T-helper 9 cell (primary cell): ENCODE data around the gene EHBP1.

Experiments
- DNase-seq: peaks from one replicate; pipeline ENCODE4 v3.0.0-alpha.2; 2020
- total RNA-seq, 2 donors: gene quantifications; one replicate each; lab custom pipeline; 2026; lab: John Stamatoyannopoulos, UW

The EHBP1 gene
- total RNA-seq: 20.3 to 23.9 reads per million in 2 donors

DNA sequence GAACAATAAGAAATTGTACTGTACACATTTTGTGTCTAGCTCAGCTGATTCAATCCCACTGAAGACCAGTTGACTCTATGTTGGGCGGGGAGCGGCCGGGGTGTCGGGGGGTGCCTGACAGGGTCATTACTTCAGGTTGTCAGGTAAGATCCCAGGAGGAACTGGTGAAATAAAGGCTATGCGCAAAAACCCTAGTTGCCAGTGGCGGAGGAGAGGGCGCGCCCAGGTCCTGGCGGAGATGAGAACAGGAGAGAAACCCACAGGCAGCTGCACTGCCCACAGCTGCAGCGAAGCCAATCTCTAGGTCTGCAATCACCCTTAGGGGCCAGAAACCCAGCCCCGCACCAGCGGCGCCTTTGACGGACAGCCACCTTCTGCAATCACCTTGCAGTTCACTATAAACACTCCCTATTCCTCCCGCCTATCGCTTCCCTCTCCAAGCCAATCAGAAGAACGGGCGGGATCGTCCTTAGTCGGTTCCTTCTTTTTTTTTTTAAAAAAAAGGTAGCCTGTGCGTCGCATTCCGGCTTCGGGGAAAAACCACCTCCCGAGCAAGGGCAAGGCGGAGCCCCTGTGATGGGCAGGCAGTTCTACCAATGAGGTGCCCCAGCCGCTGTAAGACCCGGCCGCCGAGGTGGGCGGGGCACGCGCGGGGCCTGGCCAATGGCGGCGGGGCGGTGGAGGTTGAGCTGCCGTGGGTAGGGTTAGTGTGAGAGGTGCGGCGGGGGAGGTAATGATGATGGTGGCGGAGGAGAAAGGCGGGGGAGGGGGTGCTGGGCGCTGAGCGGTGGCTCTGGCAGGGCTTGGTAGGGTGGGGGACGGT lies at the start of gene EHBP1:
EHBP1 (plus strand) TSS at position 707 of the 823 bp plus-strand sequence. CDS start 1,479 bp downstream, outside the sequence.
- DNase-seq: peak; percentile 96

DNA sequence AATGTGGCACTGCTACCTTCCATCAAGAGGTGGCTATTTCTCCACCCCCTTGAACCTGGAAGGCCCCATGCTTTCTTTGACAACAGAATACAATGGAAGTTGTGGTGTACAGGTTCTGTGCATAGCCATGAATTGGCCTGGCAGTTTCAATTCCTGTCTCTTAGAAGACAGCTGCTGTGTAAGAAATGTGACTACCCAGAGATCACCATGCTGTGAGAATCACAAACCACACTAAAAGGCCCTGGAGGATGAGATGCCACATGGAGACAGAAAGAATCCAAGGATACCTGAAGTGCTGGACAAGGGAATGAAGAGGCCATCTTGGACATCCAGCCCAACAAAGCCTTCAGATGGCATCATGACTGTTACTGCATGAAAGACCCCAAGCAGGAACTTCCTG lies 47.7 kb upstream of the EHBP1 start:
- no peak for DNase-seq

DNA sequence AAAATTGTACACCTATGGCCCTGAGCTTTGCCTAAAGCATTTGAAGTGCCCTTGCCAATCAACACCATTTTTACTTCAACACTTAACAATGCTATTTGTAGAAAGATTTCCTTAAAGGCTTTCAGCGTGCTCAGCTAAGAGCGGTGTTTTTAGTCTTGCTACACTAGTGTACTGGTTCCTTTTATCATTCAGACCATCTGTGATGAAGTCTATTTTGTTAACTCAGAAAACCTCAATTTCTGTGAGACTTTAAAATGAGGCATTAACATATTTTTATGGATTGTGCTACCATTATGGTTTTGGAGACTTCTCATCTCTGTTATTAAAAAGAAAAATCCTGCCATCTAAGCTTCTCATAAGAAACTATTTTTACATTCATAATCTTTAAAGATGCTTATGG lies 46.6 kb upstream of the EHBP1 start:
- no peak for DNase-seq

DNA sequence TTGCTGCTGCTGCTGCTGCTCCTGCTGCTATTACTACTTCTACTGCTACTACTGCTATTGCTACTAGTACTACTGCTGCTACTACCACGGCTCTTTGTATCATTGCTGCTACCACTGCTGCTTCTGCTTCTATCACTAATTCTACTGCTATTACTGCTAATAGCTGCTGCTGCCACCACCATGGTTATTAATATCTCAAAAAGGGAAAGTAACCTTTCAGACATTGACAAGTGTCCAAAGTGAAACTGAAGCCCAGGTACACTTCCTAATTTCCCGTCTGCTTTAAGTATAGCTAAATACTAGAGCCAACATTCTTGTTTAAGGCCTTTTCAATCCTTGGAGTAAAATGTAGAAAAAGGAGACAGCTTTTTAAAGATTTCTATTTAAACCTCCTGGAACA lies 45.4 kb upstream of the EHBP1 start:
- DNase-seq: no peak

DNA sequence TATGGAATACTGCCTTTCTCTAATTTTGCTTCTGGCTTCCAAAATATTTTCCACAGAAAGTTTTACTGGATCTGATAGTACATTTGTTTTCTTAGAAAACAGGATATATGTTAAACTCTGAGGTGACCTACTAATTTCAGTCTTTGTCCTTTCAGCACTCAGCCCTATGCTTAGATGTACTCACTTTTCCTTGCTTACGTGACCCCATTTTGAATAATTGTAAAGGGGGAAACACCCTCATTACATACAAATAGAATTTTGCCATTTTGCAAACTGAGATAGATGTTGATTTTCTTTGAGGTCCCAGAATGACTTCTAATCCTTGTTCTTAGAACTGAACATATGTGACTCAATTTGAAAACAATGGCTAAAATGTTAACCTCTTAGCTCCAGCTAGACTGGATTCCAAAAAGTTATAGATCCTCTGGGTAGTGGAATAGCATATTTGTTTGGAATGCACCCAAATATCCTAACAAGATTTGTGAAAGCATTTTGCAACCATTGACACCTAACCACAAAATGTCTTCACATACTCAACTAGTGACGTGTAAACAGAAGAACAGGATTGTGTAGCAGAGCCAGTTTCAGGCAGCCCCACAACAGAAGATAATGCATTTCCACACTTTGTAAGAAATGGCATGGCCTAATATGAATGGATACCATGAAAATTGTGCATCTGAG lies 44.8 kb upstream of the EHBP1 start:
- no peak for DNase-seq

DNA sequence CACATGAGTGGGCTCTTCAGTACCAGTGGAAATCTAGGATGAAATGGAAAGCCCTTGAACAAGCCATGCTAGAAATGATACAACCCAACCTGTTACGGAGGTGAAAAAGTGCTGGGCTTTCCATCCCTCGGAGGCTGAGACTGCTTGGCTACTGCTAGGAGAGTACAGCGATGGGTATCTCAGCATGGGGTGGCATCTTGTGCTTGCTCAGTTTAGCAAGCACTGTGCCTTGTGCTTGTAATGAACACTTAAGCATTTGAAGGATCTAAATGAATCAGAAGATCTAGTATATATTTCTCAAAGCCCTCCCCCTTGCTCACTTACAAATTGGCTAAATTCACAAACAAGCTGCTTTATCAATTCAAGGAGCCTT lies 44.3 kb upstream of the EHBP1 start:
- no peak for DNase-seq

DNA sequence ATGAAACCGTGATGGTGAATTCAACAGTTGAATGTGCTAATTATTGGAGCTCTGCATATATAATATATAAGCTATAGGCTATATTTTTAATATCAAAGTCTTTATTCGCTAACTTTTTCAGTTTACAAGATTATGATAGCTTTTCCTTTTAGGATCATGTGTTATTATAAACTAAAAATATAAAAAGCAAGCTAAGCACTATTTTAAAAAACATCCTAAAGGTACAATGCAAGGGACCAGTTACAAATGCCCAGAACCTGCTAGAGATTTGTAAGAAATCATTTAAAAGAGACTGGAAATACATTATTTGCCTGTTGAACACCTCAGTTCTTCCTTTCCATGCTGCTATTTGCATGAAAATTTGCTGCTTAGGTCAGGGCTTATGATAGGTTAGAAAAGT lies 43.4 kb upstream of the EHBP1 start:
- DNase-seq: no peak

DNA sequence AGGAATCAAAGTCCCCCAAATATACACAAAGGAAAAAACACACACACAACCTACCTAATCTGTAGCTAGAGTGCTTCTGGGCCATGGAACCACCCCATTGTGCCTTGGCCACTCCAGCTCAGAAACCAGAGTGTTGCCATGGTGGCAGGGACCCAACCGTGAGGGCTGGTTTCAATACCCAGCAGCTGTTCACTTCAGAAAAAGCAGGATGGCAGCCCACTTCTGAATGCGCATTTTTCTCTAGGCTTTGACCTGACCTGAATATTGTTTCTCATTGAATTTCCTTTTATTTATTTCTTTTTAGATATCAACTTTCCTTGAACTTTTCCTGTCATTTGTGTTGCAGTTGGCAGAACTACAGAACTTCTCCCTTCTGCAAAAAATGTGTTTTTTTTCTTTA lies 43.0 kb upstream of the EHBP1 start:
- DNase-seq: no peak

DNA sequence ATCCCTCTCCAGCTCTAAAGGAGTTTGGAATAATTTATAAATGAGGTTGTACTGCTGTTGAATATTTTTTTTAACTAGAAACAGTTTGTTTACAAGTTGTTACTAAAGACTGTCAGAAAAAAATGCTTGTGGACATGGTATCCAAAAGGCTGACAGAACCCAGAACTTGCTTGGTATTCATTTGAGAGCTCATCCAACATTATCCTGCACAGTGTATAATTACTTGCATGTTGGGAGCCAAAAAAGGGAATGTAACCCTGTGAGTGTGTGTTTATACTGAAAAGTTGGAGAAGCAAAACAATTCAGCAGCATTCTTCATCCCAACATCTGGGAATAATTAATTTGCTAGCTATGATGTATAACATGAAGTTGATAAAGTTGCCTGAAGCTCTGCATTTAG lies 42.1 kb upstream of the EHBP1 start:
- DNase-seq: no peak

DNA sequence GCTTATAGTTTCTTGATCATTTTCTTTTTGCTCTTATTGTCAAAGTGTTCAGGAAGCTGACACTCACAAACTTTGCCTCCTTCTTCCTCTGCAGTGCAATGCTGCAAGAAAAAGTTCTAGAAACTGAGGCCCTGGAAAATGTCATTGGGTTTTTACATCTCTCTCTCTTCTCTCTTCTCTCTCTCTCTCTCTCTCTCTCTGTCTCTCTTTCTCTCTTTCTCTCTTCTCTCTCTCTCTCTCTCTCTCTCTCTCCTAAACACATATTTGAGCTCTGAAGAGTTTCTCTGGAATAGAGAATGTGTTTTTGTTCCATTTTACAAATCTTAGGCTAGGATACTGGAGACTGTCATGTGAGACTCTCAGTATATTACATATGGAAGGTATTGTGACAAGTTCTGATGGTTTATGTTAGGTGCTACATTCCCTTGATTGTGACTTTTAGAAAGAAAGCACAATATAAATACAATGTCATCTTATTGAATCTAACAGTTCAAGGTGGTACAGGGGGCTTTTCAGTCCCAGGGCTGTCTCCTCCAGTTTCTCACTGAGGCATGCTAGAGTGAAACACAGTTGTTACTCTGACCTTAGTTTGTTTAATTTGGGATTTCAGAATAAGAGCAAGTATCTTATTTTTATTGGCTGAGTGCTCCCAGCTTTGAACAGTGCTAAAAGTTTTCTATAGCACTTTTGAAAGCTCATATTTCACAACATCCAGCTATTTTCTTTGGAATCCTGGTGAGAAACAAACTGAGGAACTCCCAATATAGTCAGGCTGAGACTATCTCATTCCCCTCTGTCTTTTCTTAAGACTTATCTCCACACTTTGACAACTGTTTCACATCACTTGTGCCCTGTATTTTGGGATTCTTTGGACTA lies 41.4 kb upstream of the EHBP1 start:
- no peak for DNase-seq

DNA sequence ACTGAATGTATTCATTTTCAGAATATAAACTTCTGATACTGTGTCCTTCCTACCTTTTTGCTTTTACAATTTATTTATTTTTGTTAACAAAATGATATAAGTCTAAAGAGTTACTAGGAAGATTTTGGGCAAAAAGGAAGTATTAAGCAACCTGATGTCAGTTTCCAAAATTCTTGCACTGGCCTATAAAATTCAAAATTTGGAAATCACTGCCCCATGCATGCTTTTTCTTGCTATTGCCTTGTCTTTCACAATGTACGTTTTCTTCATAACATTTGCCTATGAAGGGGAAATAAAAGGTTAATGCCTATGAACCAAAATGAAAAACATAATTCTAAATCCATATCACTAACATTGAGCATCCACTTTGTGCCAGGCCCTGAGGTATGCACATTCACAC lies 40.1 kb upstream of the EHBP1 start:
- DNase-seq: no peak

DNA sequence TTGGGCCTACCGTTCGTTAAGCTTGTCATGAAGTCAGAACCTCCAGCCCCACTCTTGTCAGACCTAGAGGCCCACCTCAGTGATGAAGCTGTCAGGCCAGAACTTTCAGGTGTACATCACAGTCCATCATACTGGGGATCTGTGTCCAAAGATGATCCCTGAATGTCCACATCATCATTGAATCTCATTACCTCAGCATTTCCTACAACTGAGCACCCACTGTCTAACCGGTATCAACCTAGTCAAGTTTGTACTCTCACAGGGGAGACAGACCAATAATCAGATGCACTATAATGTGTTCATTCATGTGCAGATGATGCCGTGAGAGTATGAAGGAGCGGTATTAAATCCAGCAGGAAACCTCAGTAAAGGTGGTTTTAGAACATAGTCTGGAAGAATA lies 36.3 kb upstream of the EHBP1 start:
- no peak for DNase-seq

DNA sequence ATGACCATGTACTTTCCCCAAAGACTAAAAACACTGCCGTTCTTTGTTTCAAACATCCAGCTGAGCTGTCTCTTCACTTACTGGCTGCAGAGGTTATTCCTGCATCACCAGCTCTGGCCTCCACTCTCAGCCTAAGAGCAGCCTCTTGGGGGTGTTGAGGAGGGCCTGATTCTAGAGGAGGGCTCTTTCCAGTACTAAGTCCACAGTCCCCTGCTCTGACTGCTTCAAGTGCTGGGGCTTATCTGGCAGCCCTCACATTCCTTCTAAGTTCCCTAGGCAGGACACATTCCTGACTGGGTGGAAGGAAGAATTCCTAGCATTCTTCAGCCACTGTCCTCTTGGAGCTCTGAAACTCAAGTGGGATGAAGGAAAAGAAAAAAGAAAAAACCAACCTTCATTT lies 32.9 kb upstream of the EHBP1 start:
- DNase-seq: no peak

DNA sequence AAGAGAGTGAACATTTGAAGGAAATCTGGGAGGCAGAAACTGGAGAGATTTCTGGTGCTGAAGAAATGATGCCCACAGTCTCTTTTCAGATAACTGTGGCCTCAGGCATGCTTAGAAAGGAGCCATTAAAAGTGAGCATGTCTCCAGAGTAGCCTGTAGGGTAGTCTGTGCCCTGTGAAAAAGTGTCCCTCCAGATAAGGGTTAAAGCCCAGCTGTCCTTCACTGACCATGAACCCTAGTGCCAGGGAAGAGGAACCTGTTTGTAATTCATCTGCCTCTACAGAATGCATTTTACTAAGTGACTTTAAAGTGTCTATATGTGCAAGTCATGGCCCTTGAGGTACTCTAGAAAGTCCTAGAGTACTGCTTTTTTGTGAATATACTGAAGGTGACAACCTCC lies 30.5 kb upstream of the EHBP1 start:
- no peak for DNase-seq

DNA sequence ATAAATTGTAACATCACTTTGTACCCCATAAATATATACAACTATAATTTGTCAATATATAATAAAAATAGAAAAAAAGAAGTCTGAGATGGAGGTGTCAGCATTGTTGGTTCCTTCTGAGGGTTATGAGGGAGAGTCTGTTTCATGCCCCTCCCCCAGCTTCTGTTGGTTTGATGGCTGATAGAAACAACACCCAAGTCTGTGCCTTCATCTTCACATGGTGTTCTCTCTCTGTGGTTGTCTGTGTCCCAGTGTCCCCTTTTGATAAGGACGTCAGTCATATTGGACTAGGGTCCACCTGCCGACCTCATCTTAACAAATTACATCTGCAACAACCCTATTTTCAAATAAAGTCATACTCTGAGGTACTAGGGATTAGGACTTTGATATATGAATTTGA lies 20.3 kb upstream of the EHBP1 start:
- no peak for DNase-seq

DNA sequence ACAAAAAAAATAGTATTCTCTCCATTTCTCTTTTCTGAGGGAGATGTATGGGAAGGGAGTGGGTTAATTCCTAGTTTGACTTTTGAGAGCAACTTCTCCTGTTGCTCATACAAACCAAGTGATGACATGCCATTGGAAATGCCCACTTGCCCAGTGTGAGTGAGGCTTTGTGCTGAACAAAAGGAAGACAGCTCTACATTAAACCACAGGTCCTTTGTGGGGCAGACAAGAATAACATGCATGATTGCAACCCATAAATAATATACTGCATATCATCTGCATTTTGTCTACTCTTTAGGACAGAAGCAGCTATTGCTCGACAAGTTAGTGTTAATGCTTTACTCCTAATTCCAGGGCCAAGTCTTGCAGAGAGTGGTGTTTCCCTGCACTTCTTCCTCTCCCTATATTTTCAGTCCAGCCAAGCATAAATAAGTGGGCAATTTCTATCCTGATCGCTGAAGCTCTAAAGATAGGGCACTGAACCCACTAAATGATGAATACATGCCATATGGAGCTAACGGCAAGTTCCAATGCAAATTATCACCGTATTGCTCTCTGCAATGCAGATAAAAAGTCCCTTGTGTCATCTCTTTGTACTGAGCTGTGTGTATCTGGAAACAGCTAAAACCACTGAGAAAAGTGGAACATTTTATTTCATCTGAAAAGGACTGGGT lies 19.4 kb upstream of the EHBP1 start:
- DNase-seq: no peak

DNA sequence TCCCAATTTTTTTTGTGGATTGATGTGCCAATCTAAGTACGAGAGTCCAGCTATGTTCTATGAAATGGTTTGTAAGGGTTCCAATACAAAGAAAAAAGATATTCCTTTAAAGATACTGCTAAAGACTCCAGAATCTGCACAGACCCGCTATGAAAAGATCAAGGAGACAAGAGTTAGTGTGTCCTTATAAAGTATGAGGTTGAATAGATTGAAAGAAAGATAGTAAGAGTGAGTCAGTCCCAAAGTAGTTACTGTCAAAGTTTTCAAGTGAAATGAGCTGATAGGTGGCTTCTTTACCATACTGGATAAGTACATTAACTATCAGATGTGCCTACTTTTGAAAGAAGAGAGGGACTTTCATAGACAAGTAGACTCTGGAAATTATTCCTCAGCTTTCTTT lies 17.9 kb upstream of the EHBP1 start:
- no peak for DNase-seq

DNA sequence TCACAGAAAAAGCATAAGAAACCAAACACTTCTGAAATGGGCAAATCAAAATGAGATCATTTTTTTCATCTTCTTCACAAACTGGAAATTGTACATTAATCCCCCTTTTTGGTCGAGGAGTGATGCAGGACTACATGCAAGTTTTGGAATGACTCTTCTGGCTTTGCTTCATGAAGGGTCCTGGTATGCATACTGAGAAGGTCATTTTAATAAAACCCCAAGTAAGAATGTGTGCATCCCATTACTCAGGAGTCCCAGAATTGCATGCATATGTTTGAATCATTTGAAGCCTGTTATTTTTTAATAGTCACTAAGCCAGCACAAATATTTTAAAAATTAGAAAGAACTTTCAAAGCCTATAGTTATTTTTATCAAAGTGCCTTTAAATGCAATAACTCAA lies 16.7 kb upstream of the EHBP1 start:
- no peak for DNase-seq

DNA sequence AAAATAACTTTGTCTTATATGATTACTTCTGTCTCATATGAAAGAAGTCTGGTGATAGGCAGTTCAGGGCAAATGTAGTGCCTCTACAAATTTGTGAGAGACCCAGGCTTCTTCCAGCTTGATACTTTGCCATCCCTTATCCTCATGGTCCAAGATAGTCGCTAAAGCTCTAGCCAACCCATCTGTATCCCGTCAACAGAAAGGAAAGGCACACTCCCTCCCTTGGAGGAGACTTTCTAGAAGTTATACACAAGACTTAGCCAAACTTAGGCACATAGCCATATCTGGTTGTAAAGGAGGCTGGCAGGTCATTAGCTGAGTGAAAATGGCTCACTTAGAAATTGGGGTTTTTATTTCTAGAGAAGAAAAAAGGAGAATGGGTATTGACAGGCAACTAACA lies 14.3 kb upstream of the EHBP1 start:
- no peak for DNase-seq

DNA sequence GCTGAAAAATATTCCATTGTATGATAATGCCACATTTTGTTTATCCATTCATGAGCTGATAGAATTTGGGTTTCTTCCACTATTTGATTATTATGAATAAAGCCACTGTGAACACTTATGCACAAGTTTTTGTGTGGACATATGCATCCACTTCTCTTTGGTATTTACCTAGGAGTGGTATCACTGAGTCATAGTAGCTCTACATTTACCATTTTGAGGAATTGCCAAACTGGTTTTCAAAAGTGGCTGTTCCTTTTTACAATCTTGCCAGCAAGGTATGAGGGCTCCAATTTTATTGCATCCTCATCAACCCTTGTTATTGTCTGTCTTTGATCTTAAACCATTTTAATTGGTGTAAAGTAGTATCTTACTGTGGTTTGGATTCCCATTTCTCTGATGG lies 13.3 kb upstream of the EHBP1 start:
- no peak for DNase-seq

DNA sequence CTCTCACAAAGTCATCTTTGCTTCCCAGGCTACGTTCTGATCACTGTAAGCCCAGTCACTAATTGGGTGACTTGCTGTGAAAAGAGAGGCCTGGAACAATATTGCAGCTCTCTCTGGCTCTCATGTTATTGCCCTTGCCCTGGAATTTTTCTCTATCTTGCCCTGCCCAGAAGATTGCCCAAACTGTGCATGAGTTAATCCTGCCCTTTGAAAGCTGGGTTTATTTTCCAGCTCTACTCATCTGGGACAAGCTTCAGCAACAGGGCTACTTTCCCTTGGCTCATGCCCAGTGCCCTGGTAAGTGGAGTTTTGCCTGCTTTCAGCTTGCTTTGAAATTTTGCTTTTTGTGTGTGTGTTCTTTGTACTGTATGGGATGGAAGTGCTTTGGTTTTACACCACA lies 6.9 kb upstream of the EHBP1 start:
- no peak for DNase-seq

DNA sequence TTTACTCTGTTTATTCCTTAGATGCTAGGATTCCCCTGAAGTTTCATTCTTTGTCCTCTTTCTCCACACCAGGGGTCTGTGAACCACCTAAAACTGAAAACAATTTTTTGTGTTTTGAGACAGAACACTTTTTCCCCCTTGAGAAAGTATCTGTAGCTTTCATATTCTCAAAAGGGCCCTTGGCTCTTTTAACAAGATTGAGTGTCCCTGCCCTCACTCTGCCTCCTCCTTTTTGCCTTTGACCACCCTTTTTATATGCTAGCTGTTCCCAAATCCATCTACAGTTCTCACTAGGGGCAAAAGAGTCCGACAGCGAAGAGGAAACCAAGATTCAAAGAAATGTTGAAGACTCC lies 883 bp upstream of the EHBP1 start:
- DNase-seq: no peak
